Stimulated activated CD8-positive, alpha-beta memory T cell treated with anti-CD3 and anti-CD28 coated beads, Interleukin-7, amount 100 ng/mL, for 1 hour (primary cell): ENCODE measurements around the gene XPR1.
"Not testable (repeated sequence)": the region's sequence is repeated elsewhere in the genome, so short reads cannot be mapped to it uniquely, and the experiment has no call there.

Experiments
- DNase-seq, 2 donors: peaks; one replicate each; pipeline ENCODE4 v3.0.0-alpha.2; 2020; ENCODE audit warnings: low read depth in 2 of 2

Gene XPR1

DNA sequence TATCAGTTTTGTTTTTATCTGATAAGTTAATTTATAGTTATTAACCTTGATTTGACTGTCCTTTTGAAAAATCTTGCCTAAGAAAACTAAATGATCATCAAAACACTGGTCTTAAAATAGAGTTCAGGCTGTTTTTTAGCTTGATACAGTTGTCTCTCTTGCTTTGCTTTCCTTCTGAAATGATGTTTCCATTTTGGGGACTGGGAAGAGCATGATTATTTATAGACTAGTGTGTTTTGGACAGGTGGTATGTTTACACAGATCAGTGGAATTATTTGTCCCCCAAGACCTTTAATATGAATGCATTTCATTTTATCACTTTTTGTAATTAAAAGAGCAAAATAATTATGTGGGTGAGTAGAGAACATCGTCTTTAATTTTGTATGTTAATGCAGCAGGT, 90.8 kb downstream of the XPR1 start:
- no peak for DNase-seq

DNA sequence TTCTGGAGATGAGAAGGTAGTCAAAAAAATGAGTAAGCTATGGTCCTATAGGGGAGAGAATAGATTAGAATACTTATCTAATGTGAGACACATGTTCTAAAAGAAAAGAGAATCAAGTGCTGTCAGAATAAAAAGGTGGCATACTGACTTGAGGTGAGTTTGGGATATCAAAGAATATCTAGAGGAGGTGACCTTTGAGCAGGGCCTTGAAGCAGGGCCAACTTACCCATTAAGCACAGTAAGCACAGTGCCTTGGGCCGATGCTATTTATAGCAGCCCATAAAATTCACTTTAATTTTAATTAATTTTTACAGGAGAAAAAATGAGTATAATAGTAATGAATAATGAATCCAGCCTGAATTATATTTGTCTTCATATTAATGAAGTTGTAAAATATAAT, 92.2 kb downstream of the XPR1 start:
- no peak for DNase-seq

DNA sequence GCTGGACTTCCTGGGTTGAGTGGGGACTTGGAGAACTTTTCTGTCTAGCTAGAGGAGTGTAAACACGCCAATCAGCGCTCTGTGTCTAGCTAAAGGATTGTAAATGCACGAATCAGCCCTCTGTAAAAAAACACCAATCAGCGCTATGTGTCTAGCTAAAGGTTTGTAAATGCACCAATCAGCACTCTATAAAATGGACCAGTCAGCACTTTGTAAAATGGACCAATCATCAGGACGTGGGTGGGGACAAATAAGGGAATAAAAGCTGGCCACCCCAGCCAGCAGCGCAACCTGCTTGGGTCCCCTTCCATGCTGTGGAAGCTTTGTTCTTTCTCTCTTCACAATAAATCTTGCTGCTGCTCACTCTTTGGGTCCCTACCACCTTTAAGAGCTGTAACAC, 94.2 kb downstream of the XPR1 start:
- not testable (repeated sequence) for DNase-seq

DNA sequence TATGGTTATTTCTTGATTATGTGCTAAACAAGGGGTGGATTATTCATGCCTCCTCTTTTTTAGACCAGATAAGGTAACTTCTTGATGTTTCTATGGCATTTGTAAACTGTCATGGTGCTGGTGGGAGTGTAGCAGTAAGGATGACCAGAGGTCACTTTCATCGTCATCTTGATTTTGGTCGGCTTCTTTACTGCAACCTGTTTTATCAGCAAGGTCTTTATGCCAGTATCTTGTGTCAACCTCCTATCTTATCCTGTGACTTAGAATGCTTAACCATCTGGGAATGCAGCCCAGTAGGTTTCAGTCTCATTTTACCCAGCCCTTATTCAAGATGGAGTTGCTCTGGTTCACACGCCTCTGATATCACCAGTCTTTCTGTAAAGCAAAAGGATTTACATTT, 95.9 kb downstream of the XPR1 start:
- not testable (repeated sequence) for DNase-seq

DNA sequence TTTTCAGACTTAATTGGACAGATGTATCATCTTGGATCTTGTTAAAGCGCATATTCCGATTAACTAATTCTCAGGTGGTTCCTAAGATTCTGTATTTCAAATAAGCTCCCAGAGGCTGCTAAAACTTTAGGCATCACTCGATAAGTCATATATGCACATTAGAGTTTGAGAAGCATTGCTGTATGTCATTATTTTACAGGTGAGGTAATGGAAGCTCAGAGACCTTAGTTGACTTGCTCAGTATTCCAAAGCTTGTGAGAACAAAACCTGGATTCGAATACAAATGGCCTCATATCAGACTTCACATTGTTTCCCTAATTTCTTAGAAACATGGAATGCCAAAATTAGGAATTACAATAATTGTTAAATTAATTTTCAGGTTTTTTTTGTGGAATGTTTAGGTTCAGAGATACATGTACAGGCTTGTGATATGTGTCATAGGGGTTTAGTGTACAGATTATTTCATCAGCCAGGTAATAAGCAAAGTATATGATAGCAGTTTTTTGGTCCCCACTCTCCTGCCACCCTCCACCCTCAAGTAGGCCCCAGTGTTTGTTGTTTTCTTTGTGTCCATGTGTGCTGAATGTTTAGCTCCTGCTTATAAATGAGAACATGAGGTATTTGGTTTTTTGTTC, 96.8 kb downstream of the XPR1 start:
- DNase-seq = no peak

DNA sequence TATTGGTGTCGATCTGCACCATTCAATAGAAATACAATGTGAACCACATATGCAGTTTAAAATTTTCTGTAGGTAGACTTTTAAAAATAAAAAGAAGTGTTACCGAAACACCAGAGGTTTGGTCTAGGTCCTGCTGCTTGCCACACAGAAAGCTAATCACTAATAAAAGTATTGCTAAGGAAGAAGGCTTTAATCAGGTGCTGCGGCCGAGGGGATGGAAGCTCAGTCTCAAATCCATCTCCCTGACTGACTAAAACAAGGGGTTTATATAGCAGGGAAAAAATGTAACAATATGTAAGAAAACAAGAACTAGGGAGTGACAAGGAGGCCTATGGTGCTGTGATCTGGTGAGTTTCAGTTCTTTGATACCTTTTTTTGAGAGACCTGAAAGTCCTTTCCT, 99.3 kb downstream of the XPR1 start:
- no peak for DNase-seq

DNA sequence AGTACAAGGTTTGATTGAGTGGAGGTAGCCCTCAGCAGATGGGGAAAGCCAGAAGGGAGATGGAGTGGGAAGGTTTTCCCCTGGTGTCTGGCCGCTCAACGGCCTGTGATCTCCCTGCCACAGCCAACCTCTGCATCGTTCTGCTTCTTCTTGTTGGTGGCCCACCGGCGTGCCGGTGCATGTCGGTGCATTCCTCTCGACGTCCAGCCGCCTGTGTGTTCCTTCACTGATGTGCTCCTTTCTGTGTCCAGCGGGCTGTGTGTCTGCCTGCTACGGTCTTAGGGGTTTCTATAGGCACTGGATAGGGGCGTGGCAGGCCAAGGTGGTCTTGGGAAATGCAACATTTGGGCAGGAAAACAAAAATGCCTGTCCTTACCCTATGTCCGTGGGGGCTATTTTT, 101.0 kb downstream of the XPR1 start:
- no peak for DNase-seq

DNA sequence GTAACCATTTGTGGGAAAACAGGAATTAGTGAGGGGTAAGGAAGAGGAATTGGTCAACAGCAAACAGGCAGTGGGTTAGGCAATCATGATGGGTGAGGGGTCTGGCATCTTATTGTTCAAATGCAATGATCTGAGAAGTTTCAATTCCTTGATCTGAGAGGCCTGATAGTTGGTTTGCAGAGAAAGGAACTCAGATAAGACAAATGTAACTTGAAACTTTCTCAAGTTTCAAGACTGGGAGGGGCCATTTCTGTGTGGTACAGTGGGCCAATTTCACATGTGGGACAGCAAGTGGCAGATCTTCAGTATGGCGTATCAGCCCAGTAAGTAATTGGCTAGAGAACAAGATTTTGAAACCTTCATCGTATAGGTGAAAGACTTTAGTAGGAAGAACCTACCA, 102.5 kb downstream of the XPR1 start:
- no peak for DNase-seq

DNA sequence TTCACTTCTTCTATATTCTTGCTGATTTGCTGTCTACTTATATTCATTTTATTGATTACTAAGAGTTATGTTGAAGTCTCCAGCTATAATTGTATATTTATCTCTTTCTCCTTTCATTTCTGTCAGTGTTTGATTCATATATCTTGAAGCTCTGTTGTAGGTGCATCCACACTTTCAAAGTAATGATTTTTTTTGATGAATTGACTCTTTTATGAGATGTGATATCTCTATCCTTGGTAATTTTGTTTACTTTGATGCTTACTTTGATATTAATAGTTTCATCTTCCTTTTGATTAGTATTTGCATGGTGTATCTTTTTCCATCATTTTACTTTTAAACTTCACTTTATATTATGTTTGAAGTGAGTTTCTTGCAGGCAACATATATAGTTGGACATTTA, 110.8 kb downstream of the XPR1 start:
- no peak for DNase-seq

DNA sequence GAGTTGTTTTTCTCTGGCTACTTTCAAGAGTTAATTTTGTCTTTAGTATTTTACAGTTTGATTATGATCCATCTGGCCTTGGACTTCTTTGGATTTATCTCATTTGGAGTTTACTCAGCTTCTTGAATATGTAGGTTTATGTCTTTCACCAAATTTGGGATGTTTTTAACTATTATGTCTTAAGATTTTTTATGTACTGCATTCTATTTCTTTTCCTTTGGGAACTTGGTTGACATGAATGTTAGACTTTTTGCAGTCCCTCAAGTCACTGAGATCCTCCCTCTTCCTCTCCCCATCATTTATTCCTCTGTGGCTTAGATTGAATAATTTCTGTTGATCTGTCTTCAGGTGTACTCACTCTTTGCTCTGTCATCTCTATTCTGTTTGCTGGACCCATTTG, 112.0 kb downstream of the XPR1 start:
- no peak for DNase-seq

DNA sequence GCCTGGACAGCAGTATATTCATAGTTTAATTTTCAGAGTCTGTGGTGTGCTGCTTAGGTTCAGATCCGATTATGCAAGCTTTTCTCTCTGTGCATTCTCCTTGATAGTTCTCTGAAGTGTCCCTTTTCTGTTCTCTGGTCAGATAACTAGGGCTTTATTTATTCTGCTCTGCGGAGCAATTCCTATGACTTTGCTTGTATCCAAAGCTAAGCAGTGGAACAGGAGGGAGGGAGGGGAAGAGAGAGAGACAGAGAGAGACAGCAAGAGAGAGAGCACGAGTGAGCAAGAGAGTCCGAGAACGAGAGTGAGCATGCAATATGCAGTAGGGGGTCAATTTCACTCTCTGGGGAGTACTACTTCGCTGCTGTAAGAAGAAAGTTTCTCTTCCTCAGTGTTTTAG, 113.3 kb downstream of the XPR1 start:
- no peak for DNase-seq

DNA sequence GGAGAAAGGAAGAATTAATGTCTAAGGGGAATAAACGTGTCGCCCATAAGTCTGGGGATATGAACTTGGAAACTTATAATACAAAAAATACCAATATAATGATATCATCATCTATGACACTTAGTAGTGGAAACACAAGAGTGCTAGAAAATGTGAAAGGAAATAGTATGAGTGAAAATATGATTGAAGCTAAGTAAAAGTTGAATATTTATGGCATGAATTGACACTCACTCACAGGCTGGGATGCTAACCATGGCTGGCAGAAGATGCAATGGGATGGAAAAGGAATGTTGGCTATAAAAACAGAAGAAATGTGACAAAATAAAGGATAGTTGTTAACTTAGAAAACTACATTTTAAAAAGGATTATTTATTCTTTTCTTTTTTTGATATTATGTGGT, 120.1 kb downstream of the XPR1 start:
- DNase-seq = no peak

DNA sequence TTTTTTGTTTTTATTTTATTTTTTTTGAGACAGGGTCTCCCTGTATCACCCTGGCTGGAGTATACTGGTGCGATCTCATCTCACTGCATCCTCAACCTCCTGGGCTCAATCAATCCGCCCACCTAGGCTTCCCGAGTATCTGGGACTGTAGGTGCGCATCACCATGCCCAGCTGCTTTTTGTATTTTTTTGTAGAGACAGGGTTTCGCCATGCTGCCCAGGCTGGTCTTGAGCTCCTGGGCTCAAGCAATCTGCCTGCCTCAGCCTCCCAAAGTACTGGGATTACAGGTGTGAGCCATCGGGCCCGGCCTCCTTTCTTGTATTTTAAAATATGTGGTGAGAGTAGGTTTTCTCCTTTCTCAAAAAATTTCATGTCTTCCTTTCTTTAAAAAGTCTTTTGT, 122.6 kb downstream of the XPR1 start:
- no peak for DNase-seq

DNA sequence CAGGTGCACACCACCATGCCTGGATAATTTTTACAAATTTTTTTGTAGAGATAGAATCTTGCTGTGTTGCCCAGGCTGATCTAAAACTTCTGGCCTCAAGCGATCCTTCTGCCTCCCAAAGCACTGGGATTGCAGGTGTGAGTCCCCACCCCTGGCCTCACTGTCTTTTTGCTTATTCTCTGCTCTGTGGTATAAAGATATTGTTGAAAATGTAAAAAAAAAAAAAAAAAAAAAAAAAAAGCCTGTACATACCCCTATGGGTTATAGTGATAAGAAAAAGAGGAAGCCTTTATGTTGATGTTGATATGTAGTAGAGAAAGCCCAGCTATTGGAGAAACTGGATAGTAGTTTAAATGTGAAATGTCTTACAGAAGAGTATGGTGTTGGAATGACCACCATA, 125.8 kb downstream of the XPR1 start:
- no peak for DNase-seq

DNA sequence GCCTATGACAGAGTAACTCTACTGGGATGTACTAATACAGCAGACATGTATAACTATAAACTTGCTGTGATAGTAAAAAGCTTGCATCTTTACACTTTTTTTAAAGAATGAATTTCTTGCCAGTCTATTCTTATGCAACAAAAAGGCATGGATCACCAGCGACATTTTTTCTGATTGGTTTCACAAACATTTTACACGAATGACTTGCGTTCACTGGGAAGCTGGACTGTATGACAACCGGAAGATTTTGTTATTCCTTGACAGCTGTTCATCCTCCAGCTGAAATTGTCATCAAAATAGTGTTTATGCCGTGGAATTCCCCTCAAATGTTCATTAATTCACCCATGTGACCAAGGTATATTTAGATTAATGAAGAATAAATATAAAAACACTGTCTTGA, 131.0 kb downstream of the XPR1 start:
- no peak for DNase-seq

DNA sequence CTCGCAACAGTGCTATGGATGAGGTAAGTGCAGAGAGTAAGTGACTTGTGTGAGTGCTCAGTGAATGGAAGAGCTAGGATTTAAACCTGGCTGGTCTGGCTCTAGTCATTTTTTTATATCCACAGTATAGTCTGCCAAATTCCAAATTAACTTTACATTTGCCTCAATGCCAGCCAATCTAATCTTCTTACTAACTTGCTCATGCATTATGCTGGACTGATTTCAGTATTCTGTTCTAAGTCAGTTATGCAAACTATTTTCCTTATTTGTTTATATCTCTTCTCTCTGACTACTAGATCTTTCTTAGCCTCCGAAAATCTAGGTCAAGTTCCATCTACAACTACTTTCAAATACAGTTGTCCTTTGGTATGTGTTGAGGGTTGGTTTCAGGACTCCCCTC, 133.3 kb downstream of the XPR1 start:
- DNase-seq = no peak

DNA sequence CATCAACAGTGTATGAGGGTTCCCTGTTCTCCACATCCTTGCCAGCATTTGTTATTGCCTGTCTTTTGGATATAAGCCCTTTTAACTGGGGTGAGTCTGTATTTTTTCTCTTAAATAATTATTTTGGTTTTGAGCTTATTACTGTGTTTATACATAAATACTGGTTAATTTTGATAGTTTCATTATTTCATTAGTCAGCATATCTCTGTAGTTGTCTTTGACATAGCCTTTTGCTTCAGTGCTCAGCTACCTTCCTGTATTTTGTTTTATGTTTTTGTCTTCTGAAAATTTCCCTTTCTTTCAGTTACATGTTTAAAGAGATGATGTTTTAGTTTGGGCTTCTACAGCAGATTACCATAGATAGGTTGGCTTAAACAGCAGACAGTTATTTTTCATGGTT, 138.1 kb downstream of the XPR1 start:
- no peak for DNase-seq

DNA sequence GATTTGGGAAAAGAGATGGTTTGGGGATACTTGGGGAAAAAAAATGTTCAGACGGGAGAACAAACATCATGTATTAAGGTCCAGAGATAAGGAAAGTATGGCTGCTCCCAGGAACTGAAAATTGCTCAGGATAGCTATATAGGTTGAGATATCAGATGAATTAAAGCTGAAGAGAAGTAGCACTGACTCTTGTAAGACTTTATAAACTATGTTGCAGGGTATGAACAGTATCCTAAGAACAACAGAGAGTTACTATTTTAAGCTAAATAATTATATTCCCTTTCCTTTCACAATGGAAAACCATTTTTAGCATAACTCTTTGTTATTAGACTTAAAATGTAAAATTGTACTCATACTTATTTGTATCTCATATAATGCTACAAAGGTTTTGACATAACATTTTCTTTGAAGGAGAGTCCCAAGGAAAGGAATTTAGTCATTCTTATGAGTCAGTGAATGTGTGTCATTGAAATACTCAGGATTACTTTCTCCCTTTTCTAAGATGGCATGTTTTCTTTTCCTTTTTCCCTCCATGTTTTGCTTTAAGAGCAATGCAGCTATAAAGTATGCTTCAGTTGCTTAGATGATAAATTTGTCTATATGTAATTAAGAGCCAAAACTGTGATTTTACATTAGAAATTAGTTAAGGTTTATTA, 141.5 kb downstream of the XPR1 start:
- no peak for DNase-seq

DNA sequence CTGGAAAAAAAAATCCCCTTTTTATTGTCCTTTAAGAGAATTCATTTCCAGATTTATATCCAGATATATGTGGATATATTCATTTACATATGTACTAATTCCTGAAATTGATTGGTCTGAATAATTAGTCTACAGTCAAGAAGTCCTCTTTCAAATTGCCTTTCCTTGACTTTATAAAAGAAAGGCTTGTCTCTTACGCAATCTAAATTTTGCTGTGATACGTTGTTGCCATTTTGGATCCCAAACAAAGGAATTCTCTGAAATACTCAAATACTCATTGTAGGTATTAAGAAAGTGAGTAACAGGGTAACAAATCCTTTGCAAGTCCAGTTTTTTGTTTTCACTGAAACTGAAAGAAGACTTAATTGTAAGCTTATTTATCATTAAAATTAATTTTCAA, 144.0 kb downstream of the XPR1 start:
- DNase-seq = no peak

DNA sequence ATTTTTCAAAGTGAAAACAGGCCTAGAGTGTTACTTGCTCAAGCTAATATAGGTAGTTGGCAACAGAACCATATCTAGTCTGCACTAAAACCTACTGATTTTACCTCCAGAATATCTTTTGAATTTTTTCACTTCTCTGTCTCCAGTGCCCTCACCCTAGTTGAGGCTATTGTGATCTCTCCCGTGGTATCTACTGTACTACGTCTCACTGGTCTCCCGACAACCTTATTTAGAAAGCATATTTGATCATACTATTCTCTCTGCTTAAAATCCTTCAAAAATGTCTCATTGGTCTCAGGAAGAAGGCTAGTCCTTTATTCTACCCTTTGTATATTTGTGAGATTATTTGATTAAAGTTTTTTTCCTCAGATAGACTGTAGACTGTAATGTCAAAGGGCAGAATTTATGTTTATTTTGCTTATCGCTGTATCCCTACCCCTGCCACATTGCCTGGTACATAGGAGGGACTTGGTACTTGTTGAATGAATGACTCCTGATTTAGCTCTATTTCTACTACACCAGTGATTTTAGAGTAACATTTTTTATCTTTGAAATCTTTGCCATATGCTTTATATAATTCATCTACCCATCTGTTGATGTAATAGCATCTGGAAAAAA, 145.4 kb downstream of the XPR1 start:
- no peak for DNase-seq

DNA sequence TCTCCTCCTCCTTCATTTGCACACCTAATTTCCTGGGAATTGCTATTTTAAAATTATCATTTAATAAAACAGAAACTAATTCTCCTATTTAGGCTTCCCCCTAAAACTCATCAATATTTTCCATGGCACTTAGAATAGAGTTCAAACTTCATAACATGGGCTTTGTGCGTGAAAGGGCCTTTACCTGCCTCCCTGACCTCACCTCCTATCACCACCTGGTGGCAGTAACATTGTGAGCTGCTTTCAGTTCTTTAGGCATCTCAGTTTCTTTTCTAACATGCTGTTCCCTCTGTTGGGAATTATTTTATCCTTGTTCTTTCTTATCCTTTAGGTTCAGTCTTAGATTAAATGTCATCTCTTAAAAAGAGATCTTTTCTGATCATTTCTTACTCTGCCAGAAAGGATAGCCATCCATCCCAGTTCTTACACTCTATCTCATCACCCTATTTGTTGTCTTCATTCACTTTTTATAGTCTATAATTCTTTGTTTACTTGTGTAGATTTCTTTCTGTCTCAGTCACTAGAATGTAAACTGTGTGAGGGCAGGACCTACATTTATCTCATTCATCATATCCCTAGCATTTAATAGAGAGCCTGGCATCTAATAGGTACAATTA, 147.1 kb downstream of the XPR1 start:
- DNase-seq = no peak

DNA sequence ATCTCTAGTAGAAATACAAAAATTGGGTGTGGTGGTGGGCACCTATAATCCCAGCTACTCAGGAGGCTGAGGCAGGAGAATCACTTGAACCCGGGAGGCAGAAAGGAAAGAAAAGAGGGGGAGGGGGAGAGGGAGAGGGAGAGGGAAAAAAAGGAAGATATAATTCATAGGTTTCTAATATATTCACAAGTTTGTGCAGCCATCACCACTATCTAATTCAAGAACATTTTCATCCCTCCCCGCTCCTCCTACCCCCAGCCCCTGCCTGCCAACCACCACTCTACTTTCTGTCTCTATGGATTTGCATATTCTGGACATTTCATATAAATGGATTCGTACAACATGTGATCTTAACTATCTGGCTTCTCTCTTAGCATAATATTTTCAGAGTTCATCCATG, 147.8 kb downstream of the XPR1 start:
- no peak for DNase-seq

DNA sequence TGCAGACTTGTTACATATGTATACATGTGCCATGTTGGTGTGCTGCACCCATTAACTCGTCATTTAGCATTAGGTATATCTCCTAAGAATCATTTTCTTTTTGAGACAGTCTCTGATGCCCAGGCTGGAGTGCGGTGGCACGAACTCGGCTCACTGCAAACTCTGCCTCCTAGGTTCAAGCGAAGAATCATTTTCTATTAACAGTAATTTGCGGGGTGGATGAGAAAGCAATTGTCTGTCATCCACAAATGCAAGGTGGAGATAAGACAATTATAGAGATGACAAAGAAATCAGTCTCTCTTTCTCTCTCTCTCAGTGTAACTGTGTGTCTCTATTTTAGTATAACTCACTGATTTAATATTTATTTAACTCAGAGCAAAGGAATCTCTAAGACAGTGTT, 149.9 kb downstream of the XPR1 start:
- no peak for DNase-seq
